HG03280 (cell line): ENCODE measurements around the gene GID4.

Experiments used
- ATAC-seq: cut with Tn5 transposase; IDR thresholded peaks from one replicate; pipeline ENCODE4 v1.9.1; 2021; ENCODE audit warnings: mild to moderate bottlenecking, moderate library complexity; ENCODE audit not compliant: unreplicated experiment

Gene GID4

DNA sequence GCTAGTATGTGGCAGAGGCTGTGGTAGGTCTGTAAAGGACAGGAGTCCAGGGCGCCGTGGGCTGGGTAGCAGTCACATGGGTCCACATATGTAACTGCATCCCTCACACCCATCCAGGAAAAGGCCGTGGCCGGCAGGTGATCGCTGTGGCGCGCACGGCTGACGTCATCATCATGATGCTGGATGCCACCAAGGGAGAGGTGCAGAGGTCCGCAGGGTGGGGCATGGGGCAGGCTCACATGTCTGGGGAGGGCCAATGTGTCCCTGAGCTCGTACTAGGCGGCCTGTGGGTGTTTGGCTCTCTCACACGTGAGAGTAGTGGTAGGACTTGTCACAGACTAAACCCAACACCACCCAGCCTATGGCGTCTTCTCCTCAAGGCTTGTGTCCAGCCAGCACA lies 60.3 kb downstream of the GID4 start:
- no peak for ATAC-seq

GRCh38 chr17:18100616-18101015 lies 61.4 kb downstream of the GID4 start:
- no peak for ATAC-seq

- ATAC-seq, result no peak
Measured at GRCh38 chr17:18101828-18102227, 62.6 kb downstream of the GID4 start.

DNA sequence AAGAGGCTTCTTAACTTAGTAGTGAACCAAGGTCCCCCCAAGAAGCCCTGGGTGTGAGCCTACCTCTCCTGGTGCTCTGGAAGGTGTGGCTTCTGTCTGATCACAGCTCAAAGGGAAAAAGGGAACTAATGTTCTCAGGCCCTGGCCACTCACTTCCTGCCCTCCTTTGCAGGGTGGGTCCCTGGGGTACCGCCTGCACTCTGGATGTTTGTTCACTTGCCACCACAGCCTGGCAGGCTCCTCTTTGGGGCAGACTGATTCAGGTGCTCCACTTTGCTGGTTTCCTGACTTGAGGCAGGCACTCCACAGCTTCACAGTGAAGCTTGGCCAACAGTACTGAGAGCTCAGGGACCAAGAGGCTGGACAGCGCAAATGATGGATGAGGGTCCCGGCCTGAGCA lies 63.4 kb downstream of the GID4 start:
- ATAC-seq, result no peak

- ATAC-seq, result no peak
Measured at GRCh38 chr17:18105027-18105426, 65.8 kb downstream of the GID4 start.

DNA sequence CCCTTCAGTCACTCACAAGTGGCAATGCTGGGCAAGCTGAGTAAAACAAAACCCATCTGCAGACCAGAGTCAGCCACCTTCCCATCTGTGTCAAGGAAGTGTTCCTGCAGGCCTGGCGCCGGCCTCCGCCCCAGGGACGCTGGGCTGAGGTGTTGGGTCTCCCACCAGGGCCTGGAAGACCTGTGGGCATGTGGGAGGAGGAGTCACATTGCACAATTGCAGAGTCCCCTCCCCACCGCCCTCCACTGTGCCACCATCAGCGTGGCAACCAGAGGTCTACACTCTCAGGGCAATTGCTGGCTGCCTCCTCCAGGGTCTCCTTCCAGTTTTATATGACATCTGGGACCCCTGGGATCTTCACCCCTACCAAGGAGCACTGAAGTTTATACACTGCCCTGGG lies 66.4 kb downstream of the GID4 start:
- ATAC-seq, result no peak

- ATAC-seq, result no peak
Measured at GRCh38 chr17:18106211-18106610, 67.0 kb downstream of the GID4 start.

GRCh38 chr17:18107061-18107790 lies 68.0 kb downstream of the GID4 start:
- no peak for ATAC-seq

- ATAC-seq, result no peak
Measured at GRCh38 chr17:18107971-18108370, 68.8 kb downstream of the GID4 start.

GRCh38 chr17:18108401-18109312 lies 69.4 kb downstream of the GID4 start, which contains the start of gene MYO15A:
Gene MYO15A, plus strand, starts transcription at chr17:18108756. Its CDS starts 10,045 bp downstream, at chr17:18118801.
- ATAC-seq, result no peak

DNA sequence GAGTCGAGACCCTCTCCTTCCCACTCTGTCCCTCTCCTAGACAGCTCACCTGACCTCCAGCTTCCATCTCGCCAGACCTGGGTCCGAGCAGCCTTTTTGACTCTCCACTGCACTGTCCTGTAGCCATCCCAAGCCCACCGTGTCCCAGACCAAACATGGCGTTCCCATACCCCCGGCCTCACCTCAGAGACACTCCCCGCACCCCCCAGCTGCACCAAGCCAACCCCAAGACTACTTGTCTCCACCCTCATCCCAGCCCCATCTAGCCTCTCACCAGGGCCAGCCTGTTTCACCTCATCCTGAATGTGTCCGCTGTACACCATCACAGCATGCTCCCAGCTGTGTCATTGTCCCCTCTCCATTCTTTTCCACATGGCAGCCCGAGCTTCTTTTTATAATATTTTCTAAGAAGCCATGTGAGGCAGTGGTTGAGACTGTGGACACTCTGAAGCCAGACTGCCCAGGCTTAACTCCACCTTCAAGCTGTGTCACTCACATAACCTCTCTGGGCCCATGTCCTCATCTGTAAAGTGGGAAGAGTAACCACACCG lies 70.8 kb downstream of the GID4 start:
- ATAC-seq, result no peak

DNA sequence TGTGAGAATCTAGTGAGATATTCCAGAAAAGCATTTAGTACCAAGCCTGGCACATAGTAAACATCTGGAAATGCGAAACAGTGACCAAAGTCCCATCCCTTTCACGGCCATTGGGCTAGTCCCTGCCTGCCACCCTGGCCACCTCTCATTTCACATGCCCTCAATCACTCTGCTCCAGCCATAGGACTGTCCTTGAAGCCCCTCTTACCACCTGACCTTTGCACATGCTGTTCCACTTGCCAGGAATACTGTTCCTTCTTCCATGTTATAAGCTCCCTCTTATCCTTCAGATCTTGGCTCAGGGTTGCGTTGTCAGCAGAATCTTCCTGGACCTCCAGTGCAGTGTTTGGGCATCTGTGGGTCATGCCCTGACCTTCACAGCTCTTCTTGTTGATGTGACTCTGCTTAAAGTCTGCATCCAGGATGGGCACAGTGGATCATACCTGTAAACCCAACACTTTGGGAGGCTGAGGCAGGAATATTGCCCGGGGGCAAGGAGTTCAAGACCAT lies 71.5 kb downstream of the GID4 start:
- ATAC-seq, result no peak

DNA sequence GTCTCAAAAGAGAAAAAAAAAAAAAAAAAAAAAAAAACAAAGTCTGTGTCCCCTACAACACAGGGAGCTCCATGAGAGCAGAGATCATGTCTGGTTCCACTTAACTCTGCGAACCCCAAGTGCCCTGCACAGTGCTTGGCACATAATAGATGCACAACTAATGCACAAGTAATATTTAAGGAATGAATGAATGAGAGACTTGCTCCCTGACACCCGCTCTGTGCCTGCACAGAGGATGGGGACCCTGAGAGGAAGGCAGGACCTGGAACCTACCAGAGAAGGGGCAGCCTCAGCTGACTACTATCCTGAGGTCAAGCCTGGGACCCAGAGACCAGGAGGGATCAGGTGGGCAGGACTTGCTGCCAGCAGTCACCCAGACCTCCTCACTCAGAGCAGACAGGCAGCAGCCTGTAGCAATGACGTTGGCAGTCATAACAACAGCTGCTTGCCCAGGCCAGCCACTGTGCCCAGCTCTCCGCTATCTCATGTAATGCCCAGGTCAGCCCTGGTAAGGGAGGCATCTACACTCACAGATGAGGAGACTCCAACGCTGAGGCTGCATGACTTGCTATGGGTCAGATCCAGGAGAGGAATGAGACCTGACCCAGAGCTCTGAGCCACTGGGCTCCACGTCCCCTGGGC lies 72.2 kb downstream of the GID4 start:
- ATAC-seq, result no peak

DNA sequence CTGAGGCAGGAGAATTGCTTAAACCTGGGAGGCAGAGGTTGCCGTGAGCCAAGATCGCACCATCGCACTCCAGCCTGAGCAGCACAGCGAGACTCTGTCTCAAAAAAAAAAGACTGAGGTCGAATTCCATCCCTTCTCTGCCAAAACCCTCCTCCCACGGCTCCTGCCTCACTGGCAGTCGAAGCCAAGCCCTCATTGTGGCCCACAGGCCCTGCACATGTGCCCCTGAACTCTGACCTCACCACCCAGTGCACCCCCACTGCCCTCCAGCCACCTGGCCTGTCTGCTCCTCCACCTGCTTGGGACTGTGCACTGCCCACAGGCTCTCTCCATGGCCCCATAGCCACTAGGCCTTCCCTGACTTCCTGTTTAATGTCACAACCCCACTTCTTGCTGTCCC lies 76.3 kb downstream of the GID4 start:
- ATAC-seq, result no peak

GRCh38 chr17:18116078-18116477 lies 76.9 kb downstream of the GID4 start:
- ATAC-seq, result no peak

GRCh38 chr17:18117533-18117932 lies 78.3 kb downstream of the GID4 start:
- ATAC-seq, result no peak
